Stimulated activated CD4-positive, alpha-beta T cell treated with anti-CD3 and anti-CD28 coated beads, Interleukin-15, amount 100 ng/mL, for 1 hour (primary cell): Measurements from ENCODE around the gene PDE4D.
A peak's percentile ranks its signal among the peaks of the same experiment; 100 is the strongest.

Experiments
- DNase-seq, 2 donors: peaks; one replicate each; pipeline ENCODE4 v3.0.0-alpha.2; 2020; ENCODE audit warnings: low read depth in 1 of 2, low spot score in 1 of 2

The PDE4D gene

GRCh38 chr5:59840200-59840601 is 53.3 kb downstream of the PDE4D start:
- DNase-seq: no peak

DNA sequence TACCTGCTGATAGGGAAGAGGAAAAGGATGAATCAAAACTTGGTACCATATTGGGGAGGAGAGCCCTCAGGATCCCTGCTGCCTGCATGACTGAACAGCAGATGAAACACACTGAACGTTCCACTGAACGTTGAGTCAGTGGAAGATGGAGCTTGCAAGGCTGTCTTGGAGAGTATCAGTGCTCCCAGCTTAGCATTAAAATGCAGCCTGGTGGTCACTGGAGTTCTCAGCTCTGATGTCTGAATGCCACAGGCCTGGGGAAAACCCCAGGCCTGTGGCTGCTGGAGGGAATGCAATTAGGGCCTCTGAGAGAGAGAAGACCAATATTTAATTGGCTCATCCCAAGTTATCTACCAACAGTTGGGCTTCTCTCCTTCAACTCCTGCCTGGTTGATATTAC is 54.5 kb downstream of the PDE4D start:
- no peak for DNase-seq

GRCh38 chr5:59838067-59838466 is 55.5 kb downstream of the PDE4D start:
- DNase-seq: no peak

DNA sequence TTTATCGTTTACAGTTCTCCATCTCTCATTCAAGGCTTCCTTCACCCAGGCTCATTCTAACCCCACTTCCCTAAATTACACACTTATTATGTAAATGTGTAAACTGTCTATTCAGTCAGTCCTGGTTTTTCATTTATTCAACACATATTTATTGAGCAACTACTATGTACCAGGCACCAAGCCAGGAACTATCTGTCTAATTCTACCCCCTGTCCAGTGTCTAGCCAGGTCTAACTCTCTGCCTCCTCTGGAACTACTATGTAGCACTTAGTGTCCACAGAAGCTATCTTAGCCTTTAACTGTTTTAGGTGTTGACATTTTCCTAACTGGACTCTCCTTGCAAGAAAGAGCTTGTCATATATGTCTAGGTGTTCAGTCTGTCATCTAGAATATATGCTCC is 56.5 kb downstream of the PDE4D start:
- no peak for DNase-seq

DNA sequence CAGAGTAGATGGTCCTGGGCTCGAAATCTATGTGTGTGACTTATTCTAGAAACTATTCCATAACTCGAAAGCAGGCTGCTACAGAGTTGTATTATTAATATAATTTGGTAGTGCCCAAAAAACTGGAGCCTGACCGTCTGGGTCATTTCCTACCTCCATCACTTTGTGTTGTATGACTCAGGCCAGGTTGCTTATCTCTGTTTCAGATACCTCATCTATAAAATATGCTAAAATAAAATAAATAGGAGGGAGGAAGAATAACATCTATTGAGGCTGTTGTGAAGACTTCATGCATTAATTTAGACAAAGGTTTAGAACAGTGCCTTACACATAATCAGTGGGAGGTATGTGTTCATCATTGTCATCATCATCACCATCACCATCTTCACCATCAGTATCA is 57.7 kb downstream of the PDE4D start:
- DNase-seq: no peak

DNA sequence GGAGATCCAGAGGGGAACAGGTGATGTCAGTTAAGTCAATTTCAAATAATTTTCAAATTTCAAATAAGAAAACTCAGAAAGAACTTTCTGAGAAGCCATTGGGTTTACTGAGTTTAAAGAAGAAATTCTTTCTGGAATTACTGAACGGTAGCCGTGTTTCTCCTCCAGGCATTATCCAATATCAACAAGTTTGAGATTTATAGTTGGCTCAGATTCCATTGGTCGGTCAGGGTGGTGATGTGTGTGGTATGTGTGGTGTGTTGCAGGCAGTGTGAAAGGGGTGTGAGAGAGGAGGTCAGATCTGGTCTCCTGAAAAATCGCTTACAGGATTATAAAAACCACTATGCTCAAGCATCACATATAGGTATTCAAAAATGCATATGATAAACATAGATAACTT is 60.1 kb downstream of the PDE4D start:
- no peak for DNase-seq

DNA sequence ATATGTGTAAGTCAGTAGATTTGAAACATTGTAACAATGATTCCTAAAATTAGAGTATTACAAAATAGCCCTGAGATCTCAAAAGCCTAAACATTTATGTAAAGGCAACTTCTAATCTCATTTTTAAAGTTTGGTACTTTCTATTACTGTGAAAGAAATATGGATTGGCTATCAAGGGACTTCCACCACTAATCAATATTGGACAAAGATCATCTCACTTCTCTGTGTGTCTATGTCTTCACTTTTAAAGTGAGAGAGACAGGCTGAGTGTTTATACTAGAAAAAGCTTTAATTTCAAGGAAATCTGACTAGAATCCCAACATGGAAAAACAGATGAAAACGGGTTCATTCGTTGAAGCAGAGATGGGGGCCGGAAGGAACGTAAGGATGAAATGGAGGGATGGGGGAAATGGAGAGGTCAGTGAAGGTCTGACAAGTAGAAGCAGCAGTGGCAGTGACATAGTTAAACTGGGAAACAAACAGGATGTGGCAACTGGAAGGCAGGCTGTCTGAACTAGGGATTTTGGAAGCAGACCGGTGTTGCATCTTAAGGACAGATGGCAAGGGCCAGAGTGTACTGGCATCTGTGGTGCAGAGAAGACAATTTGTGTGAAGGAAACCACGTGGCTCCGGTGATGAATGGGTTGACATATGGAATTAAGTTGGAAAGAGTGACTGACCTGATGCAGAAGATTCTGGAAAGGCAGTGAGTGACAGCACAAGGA is 60.8 kb downstream of the PDE4D start:
- no peak for DNase-seq

- DNase-seq: no peak
Observed at GRCh38 chr5:59831326-59832010, 62.1 kb downstream of the PDE4D start.

DNA sequence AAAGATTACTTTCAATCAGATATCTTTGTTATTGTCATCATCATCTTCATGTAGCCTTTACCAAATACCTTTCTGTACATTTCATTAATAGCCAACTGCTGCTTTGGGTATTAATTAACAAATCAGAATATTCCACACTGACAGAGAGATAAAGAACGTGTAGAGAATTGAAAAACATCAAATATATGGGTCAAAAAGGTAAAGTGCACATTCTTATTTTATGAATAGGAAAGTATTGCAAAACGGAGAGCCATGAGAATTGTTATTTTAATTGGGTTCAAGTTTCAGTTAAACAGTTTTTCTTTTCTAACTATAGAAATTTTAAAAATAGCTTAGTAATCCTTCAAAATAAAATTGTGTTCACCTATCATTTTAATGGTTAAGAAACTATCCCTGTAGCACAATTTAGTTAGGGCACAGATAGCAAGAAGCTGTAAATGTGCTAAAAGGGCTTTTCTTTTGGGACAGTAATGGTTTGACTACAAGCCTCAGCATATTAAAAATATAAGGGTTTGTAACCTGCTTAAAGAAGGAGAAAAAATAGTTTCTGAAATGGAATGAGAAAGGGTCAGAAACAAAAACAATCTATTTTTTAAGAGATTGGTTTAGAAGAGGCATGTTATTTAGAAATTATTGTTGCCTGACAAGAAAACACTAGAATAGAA is 62.9 kb downstream of the PDE4D start:
- DNase-seq: no peak

GRCh38 chr5:59829922-59830321 is 63.6 kb downstream of the PDE4D start:
- no peak for DNase-seq

DNA sequence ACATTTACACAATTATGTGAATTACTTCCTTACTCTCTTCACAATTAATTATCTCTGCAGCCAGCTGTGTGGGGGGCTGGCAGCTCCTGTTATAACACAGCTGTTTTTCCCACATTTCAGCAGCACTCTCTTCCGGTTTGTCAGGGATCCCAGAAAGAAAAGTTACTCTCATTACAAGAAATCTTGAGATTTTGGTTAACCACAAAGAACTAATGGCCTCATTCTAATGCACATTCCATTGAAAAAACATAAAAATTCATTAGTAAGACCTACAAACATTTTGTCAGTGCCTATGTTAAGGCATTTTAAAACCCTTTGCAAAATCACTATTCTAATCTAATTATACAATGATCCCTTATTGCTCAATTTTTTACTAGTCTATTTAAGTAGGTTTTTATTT is 64.1 kb downstream of the PDE4D start:
- no peak for DNase-seq

- no peak for DNase-seq
Observed at GRCh38 chr5:59828623-59829022, 64.9 kb downstream of the PDE4D start.

- DNase-seq: no peak
Observed at GRCh38 chr5:59826996-59827395, 66.5 kb downstream of the PDE4D start.

- no peak for DNase-seq
Observed at GRCh38 chr5:59823420-59823819, 70.1 kb downstream of the PDE4D start.

GRCh38 chr5:59819806-59820205 is 73.7 kb downstream of the PDE4D start:
- no peak for DNase-seq

GRCh38 chr5:59817536-59817935 is 76.0 kb downstream of the PDE4D start:
- no peak for DNase-seq

DNA sequence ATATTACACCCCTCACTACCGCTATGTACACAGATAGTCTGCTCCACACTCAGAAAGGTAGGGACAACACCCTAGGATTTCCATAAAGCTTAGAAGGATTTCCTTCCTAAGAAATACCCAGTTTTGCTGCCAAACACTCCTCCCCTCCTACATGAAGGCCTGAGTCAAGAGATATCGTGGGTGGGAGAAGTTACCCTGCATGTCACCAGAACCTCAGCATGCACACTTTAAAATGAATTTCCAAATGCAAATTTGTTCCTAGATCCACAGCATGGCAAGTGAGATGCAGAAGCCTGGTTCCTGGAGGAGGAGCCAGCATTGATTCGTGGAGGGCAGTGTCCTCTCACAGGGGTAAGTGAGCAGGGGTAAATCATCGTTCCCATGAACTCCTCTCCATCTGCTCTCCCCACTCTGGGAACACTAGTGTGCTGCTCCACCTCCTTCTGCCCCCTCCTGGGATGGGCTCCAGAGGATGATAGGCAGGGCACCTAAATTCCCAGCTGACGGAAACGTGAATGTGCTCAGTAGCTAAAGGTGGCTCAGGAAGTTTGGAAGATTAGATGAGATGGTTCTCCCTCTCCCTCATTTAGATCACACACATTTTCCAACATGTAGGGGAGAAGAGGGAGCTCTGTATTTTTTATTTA is 76.7 kb downstream of the PDE4D start:
- no peak for DNase-seq

DNA sequence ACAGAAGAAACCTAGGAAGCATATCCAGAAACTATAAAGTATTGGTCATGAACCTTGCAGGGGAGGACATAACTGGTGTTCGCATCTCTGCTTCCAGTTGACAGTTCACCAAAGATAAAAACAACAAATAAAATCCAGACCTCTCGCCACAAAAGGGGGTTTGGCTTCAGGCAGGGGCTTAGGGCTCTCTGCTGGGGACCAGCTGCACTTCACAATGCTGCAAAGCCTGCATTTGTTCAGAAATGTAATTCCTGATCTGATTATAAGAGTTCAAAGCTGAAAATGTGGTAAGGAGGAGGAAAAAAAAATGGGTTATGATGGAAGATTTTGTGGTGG is 79.0 kb downstream of the PDE4D start:
- DNase-seq: no peak

DNA sequence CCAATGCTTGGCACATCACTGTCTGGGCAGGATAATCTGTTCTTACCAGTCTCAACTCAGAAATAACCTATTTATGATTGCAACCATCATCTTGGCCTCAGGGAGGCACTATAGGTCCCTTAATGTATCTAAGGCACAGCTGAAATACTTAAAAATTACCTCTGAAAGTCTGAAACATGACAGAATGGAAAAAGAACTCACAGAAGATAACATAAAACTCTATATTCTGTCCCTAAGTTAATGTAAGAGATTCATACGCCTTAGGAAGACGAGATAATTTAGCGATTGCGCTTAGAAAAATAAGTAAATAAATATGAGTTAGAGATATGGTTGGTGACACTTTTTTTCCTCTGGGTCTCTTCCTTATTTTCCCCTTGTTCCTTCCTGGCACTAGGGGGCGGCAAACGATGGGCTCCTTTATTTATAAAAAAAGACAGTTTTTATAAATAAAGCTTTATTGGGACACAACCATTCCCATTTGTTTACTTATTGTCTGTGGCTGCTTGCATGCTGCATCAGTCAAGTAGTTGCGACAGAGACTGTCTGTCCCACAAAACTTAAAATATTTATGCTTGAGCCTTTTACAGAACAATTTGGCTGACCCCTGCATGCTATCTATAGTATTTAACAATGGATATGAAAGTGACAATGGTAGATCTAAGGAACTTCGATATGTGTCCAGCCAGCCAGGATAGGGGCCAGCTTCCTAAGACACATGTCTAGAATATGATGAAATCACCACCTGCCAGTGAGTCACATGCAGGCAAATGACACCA is 79.6 kb downstream of the PDE4D start:
- no peak for DNase-seq

DNA sequence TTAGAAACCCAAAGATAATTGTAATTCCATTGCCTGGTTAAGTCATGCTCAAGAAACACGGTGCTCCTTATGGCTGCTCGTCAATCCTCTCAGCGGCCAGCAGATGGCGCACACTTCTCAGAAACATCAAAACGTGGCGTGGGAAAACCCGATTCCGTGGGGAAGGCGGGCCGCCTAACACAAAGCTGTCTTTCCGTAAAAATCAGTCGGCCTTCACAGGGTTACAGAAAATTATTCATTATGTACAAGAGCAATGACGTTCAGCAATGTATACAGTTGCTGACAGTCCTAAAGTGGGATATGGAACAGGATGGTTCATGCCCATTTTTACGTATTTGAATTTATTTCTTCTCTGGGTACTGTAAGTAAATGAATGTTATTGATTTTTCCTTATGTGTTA is 83.5 kb downstream of the PDE4D start:
- peak in 1 of 2 donors; percentile 49 for DNase-seq

- no peak for DNase-seq
Observed at GRCh38 chr5:59807806-59808205, 85.7 kb downstream of the PDE4D start.
